Measurements from ENCODE around the gene RSBN1.

The RSBN1 gene

DNA sequence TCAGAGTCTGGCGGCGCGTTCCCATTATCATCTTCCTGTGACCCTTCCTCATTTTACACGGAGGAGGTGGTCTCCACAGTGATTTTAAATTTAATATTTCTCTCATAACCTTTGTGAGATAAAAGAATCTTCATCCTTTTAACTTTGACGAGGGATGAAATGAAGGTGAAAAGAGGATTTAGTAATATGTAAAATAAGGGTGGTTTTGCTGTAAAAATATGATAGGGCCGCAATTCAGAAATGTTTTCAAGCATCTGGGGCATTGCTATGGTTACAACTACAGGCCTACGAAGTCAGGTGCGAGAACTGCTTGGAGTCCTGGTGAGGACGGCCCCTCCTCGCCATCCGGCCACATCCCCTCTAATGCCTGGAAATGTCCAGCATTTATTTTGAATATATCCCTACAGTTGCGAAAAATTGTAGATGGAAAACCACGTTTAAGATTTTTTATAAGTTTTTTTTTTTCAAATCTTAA is 422 bp upstream of the RSBN1 start:
- no peak for DNase-seq (ENCODE audit: low spot score)

- peak; percentile 22 for DNase-seq (ENCODE audit: low spot score)
Observed at GRCh38 chr1:113811156-113811887, 954 bp downstream of the RSBN1 start.

- peak; percentile 37 for DNase-seq (ENCODE audit: low spot score)
Observed at GRCh38 chr1:113809670-113810602, 2.3 kb downstream of the RSBN1 start.

GRCh38 chr1:113808450-113809195 is 3.7 kb downstream of the RSBN1 start:
- no peak for DNase-seq (ENCODE audit: low spot score)

DNA sequence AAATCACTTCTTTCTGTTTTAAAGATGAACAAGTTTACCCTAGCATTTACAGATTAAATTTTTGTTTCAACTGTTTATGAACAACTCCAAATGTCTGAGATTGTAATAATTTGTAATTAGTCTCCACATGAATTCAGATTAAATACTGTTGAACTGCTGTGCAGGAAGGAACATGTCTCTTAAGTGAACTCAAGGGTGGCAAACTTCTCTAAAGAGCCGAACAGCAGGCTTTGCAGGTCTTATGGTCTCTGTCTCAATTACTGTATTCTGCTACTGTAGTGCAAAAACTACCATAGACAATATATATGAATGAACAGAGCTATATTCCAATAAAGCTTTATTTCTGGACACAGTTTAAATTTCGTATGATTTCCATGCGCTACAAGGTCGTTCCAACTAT is 6.6 kb downstream of the RSBN1 start:
- DNase-seq (ENCODE audit: low spot score): no peak

- DNase-seq (ENCODE audit: low spot score): no peak
Observed at GRCh38 chr1:113805256-113805531, 7.1 kb downstream of the RSBN1 start.

GRCh38 chr1:113804421-113805255 is 7.6 kb downstream of the RSBN1 start:
- peak; percentile 59 for DNase-seq (ENCODE audit: low spot score)

- DNase-seq (ENCODE audit: low spot score): no peak
Observed at GRCh38 chr1:113802367-113803007, 9.8 kb downstream of the RSBN1 start.

DNA sequence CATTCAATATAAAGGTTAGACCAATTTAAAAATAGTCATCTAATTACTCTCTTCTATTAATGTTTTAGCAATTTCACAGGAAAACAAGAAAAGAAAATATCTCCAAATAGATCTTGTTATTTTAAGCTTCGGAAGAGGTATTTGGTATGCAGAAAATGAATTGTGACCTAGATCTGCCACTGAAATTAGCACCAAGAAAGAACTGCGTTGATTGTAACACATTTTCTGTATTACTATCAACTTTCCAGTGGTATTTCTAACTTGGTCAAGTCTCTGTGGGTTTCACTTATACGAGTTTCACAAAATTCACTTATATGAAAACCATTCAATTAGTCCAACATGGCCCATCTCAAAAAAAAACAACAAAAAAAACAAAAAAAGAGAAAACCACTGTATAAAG is 11.8 kb downstream of the RSBN1 start:
- no peak for DNase-seq (ENCODE audit: low spot score)

DNA sequence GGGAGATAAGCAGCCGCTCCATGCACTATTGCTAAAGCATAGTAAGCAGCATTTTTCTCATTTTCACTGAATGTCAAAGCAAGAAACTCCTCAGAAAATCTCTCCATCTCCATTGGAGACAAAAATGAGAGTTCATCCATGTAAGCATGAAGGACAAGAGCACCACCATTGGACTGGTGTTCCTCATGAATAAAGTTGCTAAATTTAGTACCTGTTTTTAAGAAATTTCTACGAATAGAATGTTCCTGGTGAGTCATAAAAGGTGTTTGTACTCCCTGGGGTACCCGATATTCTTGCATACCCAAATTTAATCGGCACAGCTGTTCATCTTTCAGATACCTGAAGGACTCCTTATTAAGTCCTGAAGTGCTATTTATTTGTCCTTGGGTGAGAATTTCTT is 14.8 kb downstream of the RSBN1 start:
- no peak for DNase-seq (ENCODE audit: low spot score)

- peak; percentile 79 for DNase-seq (ENCODE audit: low spot score)
Observed at GRCh38 chr1:113793878-113794834, 18.1 kb downstream of the RSBN1 start.

- DNase-seq (ENCODE audit: low spot score): peak; percentile 32
Observed at GRCh38 chr1:113792986-113793385, 19.3 kb downstream of the RSBN1 start.

- DNase-seq (ENCODE audit: low spot score): no peak
Observed at GRCh38 chr1:113792471-113792870, 19.8 kb downstream of the RSBN1 start.

DNA sequence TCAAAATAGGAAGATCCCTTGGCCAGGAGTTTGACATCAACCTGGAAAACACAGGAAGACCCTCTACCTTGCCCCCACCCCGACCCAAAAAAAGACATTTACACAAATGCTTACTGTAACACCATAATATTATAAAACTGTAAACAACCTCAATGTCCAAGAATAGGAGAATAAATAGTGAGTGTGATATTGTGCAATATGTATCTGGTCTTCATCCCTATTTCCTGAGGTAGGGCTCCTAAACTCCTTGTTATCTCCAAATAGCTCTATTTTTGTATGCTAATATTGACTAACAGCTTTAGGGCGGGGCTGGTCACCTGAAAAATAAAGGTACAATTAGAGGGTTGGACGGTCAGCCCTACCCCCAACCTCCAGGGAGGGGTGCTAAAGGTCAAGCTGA is 23.5 kb downstream of the RSBN1 start:
- no peak for DNase-seq (ENCODE audit: low spot score)

- no peak for DNase-seq (ENCODE audit: low spot score)
Observed at GRCh38 chr1:113787663-113788062, 24.6 kb downstream of the RSBN1 start.

DNA sequence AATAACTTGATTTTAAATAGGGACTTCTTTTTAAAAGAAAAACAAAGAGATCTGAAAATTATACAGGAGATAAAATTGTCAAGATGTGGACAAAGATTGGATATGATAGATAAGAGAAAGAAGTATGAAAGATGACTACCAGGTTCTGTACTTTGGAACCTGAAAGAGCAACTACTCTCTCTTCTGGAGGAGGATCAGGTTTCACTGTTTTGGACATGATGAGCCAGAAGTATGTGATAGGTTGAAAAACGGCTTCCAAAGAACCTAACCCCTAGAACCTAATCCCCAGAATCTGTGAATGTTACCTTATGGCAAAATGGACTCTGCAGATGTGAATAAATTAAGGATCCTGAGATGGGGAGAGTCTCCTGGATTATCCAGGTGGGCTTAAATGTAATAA is 26.2 kb downstream of the RSBN1 start:
- DNase-seq (ENCODE audit: low spot score): peak; percentile 4

GRCh38 chr1:113784104-113784779 is 28.0 kb downstream of the RSBN1 start:
- peak; percentile 53 for DNase-seq (ENCODE audit: low spot score)

GRCh38 chr1:113783254-113784103 is 28.8 kb downstream of the RSBN1 start:
- peak; percentile 57 for DNase-seq (ENCODE audit: low spot score)
